Tibial nerve (tissue), 3 donors: ENCODE results near the gene HNRNPLL.

Experiments used
- POLR2A ChIP-seq, 2 donors: fragments of 450-650 bp; IDR thresholded peaks; one replicate each; pipeline ENCODE4 v1.6.1; 2017; ENCODE audit warnings: antibody characterized with exemption in 2 of 2, mild to moderate bottlenecking in 2 of 2, moderate library complexity in 2 of 2
- TF ChIP-seq, protein P1 (sequence below), 5 experiments: fragments of 200-600 bp in 3 of 5; fragments of 450-650 bp in 2 of 5; sonication (generic) in 3 of 5; IDR thresholded peaks; one replicate each; pipeline ENCODE4 v1.5.1; 2016 to 2019; ENCODE audit warnings: antibody characterized with exemption in 5 of 5, mild to moderate bottlenecking in 3 of 5, moderate library complexity in 2 of 5

- TF ChIP-seq, protein P1, sequence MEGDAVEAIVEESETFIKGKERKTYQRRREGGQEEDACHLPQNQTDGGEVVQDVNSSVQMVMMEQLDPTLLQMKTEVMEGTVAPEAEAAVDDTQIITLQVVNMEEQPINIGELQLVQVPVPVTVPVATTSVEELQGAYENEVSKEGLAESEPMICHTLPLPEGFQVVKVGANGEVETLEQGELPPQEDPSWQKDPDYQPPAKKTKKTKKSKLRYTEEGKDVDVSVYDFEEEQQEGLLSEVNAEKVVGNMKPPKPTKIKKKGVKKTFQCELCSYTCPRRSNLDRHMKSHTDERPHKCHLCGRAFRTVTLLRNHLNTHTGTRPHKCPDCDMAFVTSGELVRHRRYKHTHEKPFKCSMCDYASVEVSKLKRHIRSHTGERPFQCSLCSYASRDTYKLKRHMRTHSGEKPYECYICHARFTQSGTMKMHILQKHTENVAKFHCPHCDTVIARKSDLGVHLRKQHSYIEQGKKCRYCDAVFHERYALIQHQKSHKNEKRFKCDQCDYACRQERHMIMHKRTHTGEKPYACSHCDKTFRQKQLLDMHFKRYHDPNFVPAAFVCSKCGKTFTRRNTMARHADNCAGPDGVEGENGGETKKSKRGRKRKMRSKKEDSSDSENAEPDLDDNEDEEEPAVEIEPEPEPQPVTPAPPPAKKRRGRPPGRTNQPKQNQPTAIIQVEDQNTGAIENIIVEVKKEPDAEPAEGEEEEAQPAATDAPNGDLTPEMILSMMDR (IDR thresholded peaks at IDR 0.05): no peak
- TF ChIP-seq POLR2A (IDR thresholded peaks at IDR 0.05): no peak
Measured at GRCh38 chr2:38635139-38635538, 32.4 kb upstream of the HNRNPLL start.
